ENCODE measurements around the gene SLCO2A1.

SLCO2A1 gene

GRCh38 chr3:133938770-133939462 is 90.8 kb downstream of the SLCO2A1 start:
- Histone ChIP-seq H3K4me3 (no peak overlapping the region), H3K27ac (no peak overlapping the region)
- no peak for DNase-seq (ENCODE audit: low spot score)
- no peak for TF ChIP-seq CTCF (IDR thresholded peaks at IDR 0.05)

GRCh38 chr3:133937756-133938601 is 91.7 kb downstream of the SLCO2A1 start:
- peak; percentile 67 for DNase-seq (ENCODE audit: low spot score)
- Histone ChIP-seq H3K27ac (peak overlapping the region in 1 of 2 donors; percentile 16), H3K4me3 (no peak overlapping the region)
- no peak for TF ChIP-seq CTCF (IDR thresholded peaks at IDR 0.05)

GRCh38 chr3:133937061-133937686 is 92.6 kb downstream of the SLCO2A1 start:
- DNase-seq (ENCODE audit: low spot score), result peak; percentile 36
- peak overlapping the region in 1 of 2 donors; percentile 16 for H3K27ac ChIP-seq
- no peak overlapping the region for H3K4me3 ChIP-seq
- no peak for TF ChIP-seq CTCF (IDR thresholded peaks at IDR 0.05)

- TF ChIP-seq CTCF (IDR thresholded peaks at IDR 0.05), result no peak
- DNase-seq (ENCODE audit: low spot score), result peak; percentile 47
- Histone ChIP-seq H3K4me3 (no peak overlapping the region), H3K27ac (no peak overlapping the region)
These were observed 93.6 kb downstream of the SLCO2A1 start for GRCh38 chr3:133935843-133936769.

- TF ChIP-seq CTCF (IDR thresholded peaks at IDR 0.05), result no peak
- DNase-seq (ENCODE audit: low spot score), result peak; percentile 38
- no peak overlapping the region for H3K4me3 ChIP-seq
- no peak overlapping the region for H3K27ac ChIP-seq
These were observed 94.5 kb downstream of the SLCO2A1 start for GRCh38 chr3:133934996-133935842.
